ENCODE results near the gene DGKZ.

Gene DGKZ

GRCh38 chr11:46390331-46391171 lies 43.3 kb downstream of the DGKZ start:
- Histone ChIP-seq H3K36me3 (ENCODE audit: control insufficient read depth, insufficient read depth, low read length) (no peaks in the 10 kb centered on the region), H3K4me3 (ENCODE audit: low read length) (no peak overlapping the region), H3K4me1 (ENCODE audit: control insufficient read depth, insufficient read depth, low read length) (peaks cover 37% of the 10 kb centered on the region), H3K9ac (ENCODE audit: low read length) (no peak overlapping the region), H3K9me3 (ENCODE audit: control insufficient read depth, low read length) (no peaks in the 10 kb centered on the region), H3K27me3 (ENCODE audit: control insufficient read depth, insufficient read depth, low read length) (peaks cover 54% of the 10 kb centered on the region)

- Histone ChIP-seq H3K4me3 (ENCODE audit: low read length) (no peak overlapping the region), H3K9ac (ENCODE audit: low read length) (no peak overlapping the region), H3K36me3 (ENCODE audit: control insufficient read depth, insufficient read depth, low read length) (no peaks in the 10 kb centered on the region), H3K4me1 (ENCODE audit: control insufficient read depth, insufficient read depth, low read length) (peaks cover 37% of the 10 kb centered on the region), H3K27me3 (ENCODE audit: control insufficient read depth, insufficient read depth, low read length) (peaks cover 54% of the 10 kb centered on the region), H3K9me3 (ENCODE audit: control insufficient read depth, low read length) (no peaks in the 10 kb centered on the region)
Measured at GRCh38 chr11:46391186-46391577, 43.9 kb downstream of the DGKZ start.

DNA sequence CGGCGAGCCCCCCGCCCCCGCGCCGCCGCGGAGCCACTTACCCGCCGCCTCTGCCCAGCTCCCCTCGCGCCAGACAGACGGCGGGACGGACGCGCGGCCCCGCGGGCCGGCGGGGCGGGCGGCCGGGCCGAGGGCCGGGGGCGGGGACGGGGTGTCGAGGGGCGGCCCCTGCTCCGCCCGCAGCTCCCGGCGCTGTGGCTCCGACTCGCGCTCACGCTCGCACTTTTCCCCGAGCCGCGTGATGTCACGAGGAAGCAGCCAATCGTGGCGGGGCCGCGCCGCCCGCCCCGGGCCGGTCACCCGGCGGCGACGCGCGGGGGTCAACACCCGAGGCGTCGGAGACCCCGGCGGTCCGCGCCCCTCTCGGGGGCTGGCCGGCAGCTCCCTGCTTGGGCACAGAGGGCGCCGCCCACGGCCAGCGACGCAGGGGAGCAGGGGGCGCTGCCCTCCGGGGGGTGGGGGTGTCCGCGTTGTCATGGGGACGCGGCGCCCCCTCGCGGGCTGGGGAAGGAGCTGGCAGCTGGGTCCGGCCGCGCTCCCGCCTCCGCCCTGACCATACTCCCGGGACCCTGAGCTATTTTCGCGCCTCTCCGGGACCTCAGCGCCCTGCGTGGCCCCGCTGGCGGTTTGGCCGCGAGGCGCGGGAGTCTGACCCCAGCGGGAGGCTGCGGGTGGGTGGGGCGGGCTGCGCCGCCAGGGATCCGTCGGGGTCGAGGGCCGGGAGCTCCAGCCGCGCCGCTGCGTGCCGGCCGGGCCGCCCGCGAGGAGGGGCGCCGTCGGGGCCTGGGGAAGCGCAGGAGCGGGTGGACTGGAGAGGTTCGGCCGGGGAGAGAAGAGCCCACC lies 44.5 kb downstream of the DGKZ start, which contains the start of gene CHRM4:
CHRM4 (minus strand) TSS at position 199 of the 843 bp plus-strand sequence. CDS start 5,219 bp downstream, outside the sequence.
- H3K27me3 ChIP-seq (ENCODE audit: control insufficient read depth, insufficient read depth, low read length), result peaks cover 54% of the 10 kb centered on the region
- peak within 1 kb of the TSS; percentile 28 for H3K9ac ChIP-seq (ENCODE audit: low read length)
- H3K4me1 ChIP-seq (ENCODE audit: control insufficient read depth, insufficient read depth, low read length), result peaks cover 34% of the 10 kb centered on the region
- no peaks in the 10 kb centered on the region for H3K36me3 ChIP-seq (ENCODE audit: control insufficient read depth, insufficient read depth, low read length)
- peak within 1 kb of the TSS; percentile 4 for H3K4me3 ChIP-seq (ENCODE audit: low read length)
- H3K9me3 ChIP-seq (ENCODE audit: control insufficient read depth, low read length), result no peaks in the 10 kb centered on the region

DNA sequence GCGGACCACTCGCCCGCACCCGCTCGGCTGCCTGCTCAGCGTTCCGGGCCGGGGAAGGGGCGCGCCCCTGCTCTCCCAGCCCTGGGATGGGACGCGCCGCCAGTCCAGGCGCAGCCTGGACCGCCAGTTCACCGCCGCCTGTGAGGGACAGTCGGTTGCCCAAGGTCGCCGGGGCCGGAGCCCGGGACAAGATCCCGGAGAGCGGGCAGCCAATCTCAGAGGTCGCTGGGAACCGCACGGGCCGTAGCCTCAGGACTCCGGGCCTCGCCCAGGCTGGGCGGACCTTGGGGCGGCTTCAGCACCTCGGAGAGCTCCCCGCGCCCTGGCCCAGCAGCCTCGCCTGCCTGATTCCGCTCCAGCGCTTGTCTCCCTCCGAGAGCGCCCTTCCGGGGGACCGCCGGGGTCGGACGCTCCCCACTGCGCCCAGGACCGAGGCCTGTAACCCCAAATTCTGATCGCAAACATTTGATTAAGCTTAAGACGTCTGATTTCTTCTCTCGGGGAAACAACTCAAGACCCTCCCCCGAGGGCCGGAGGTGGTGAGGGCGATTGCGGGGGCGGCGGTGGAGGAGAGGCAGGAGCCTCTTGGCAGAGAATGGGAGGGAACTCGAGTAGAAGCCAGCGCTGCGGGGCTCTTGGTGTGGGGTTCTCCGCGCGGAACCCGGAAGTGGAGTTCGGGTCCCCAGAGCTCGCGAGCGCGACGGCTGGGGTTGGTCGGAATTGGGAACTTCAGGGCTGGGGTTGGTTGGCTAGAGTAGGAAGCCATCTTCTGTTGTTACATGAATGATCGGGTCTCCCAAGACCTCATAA lies 45.4 kb downstream of the DGKZ start:
- Histone ChIP-seq H3K9ac (ENCODE audit: low read length) (peak overlapping the region; percentile 28), H3K4me1 (ENCODE audit: control insufficient read depth, insufficient read depth, low read length) (peaks cover 32% of the 10 kb centered on the region), H3K4me3 (ENCODE audit: low read length) (peak overlapping the region; percentile 4), H3K9me3 (ENCODE audit: control insufficient read depth, low read length) (no peaks in the 10 kb centered on the region), H3K36me3 (ENCODE audit: control insufficient read depth, insufficient read depth, low read length) (no peaks in the 10 kb centered on the region), H3K27me3 (ENCODE audit: control insufficient read depth, insufficient read depth, low read length) (peaks cover 45% of the 10 kb centered on the region)

- H3K9me3 ChIP-seq (ENCODE audit: control insufficient read depth, low read length), result no peaks in the 10 kb centered on the region
- H3K36me3 ChIP-seq (ENCODE audit: control insufficient read depth, insufficient read depth, low read length), result peaks cover 5% of the 10 kb centered on the region
- H3K4me3 ChIP-seq (ENCODE audit: low read length), result no peak overlapping the region
- peaks cover 32% of the 10 kb centered on the region for H3K4me1 ChIP-seq (ENCODE audit: control insufficient read depth, insufficient read depth, low read length)
- peaks cover 39% of the 10 kb centered on the region for H3K27me3 ChIP-seq (ENCODE audit: control insufficient read depth, insufficient read depth, low read length)
- H3K9ac ChIP-seq (ENCODE audit: low read length), result no peak overlapping the region
Measured at GRCh38 chr11:46393231-46393616, 46.0 kb downstream of the DGKZ start.

DNA sequence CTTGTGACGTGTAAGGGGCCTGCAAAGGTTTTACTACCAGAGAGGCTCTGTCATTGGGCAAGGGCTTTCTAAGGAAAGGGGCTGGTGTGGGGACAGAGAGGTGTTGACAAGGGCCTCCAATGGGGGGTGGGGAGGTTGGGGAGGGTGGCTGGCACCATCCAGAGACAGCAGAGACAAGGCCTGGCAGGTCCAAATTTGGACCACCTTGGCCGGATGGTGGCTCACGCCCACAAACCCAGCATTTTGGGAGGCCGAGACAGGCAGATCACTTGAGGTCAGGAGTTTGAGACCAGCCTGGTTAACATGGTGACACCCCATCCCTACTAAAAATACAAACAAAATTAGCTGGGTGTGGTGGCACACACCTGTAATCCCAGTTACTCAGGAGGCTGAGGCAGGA lies 46.5 kb downstream of the DGKZ start:
- H3K9ac ChIP-seq (ENCODE audit: low read length), result no peak overlapping the region
- no peak overlapping the region for H3K4me3 ChIP-seq (ENCODE audit: low read length)
- no peaks in the 10 kb centered on the region for H3K9me3 ChIP-seq (ENCODE audit: control insufficient read depth, low read length)
- peaks cover 34% of the 10 kb centered on the region for H3K27me3 ChIP-seq (ENCODE audit: control insufficient read depth, insufficient read depth, low read length)
- H3K36me3 ChIP-seq (ENCODE audit: control insufficient read depth, insufficient read depth, low read length), result peaks cover 6% of the 10 kb centered on the region
- H3K4me1 ChIP-seq (ENCODE audit: control insufficient read depth, insufficient read depth, low read length), result peaks cover 32% of the 10 kb centered on the region

DNA sequence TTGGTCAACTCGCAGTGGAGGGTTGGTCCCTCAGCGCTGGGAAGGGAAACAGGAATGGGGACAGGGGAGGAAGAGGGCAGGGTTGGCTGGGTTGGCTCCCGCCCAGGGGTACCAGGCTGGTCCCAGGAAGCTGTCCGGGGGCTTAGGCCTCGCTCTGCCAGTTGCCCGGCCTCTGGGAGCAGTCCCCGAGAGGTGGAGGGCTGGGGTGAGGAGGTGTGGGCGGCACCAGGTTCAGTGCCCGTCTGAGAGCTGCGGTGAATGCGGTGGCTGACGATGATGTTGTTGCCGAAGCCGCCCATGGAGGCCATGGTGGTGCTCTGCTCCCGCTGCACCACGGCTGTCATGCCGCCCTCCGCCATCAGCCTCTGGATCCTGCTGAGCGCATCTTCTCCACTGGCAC lies 50.3 kb downstream of the DGKZ start:
- H3K27me3 ChIP-seq (ENCODE audit: control insufficient read depth, insufficient read depth, low read length), result peaks cover 2% of the 10 kb centered on the region
- H3K36me3 ChIP-seq (ENCODE audit: control insufficient read depth, insufficient read depth, low read length), result peaks cover 6% of the 10 kb centered on the region

GRCh38 chr11:46402957-46403902 lies 56.0 kb downstream of the DGKZ start:
- H3K9me3 ChIP-seq (ENCODE audit: control insufficient read depth, low read length), result no peaks in the 10 kb centered on the region
- H3K4me1 ChIP-seq (ENCODE audit: control insufficient read depth, insufficient read depth, low read length), result no peaks in the 10 kb centered on the region
- H3K27me3 ChIP-seq (ENCODE audit: control insufficient read depth, insufficient read depth, low read length), result no peaks in the 10 kb centered on the region
- no peak overlapping the region for H3K9ac ChIP-seq (ENCODE audit: low read length)
- peaks cover 3% of the 10 kb centered on the region for H3K36me3 ChIP-seq (ENCODE audit: control insufficient read depth, insufficient read depth, low read length)
- no peak overlapping the region for H3K4me3 ChIP-seq (ENCODE audit: low read length)

More for the DNA sequence above, 50.3 kb downstream of the DGKZ start:
- no peak overlapping the region for H3K9ac ChIP-seq (ENCODE audit: low read length)
- no peaks in the 10 kb centered on the region for H3K9me3 ChIP-seq (ENCODE audit: control insufficient read depth, low read length)
- peaks cover 9% of the 10 kb centered on the region for H3K4me1 ChIP-seq (ENCODE audit: control insufficient read depth, insufficient read depth, low read length)
- no peak overlapping the region for H3K4me3 ChIP-seq (ENCODE audit: low read length)

DNA sequence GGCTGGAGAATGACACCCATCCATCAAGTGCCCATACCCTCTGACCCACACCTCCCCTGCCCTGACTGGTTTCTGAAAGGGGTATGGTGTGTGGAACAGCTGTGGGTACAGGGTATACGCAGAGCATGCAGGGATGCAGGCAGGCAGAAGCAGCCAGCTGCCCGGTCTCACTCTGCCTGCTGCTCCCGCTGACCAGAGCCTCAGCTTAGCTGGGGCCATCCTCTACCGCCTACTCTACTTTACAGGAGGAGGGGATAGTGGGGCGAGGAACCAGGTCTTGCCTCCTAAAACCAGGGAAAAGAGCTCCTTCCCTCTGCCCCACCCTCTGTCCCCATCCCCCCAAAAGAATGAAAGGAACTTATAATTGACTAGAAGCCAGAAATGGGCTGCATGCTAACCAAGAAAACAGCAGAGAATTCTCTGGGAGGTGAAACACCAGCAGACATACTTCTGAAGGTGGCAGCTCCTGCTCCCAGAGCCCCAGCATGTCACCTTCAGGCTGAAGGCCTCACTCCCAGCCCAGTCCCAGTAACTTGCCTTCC lies 57.3 kb downstream of the DGKZ start:
- no peak overlapping the region for H3K4me3 ChIP-seq (ENCODE audit: low read length)
- peaks cover 6% of the 10 kb centered on the region for H3K36me3 ChIP-seq (ENCODE audit: control insufficient read depth, insufficient read depth, low read length)

DNA sequence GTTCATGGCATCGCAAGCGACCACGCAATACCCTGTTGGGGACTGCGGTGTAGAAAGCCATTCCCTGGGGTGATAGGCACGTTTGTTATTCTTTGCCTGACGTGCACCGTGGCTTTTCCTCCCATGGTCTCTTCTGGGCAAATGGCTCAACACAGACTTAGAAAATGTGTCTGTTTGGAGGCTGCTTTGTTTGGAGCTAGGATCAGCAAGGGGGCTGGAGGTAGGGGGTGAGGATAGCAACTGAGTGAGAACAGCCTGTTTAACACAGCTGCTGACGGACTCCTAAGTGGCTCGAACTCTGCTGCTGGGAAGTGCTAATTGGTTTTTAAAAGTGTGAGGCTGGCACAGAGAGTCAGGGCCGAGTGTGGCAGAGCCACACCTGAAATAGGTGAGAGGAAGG lies 60.4 kb downstream of the DGKZ start:
- Histone ChIP-seq H3K9ac (ENCODE audit: low read length) (no peak overlapping the region), H3K4me1 (ENCODE audit: control insufficient read depth, insufficient read depth, low read length) (no peaks in the 10 kb centered on the region), H3K4me3 (ENCODE audit: low read length) (no peak overlapping the region), H3K9me3 (ENCODE audit: control insufficient read depth, low read length) (no peaks in the 10 kb centered on the region), H3K36me3 (ENCODE audit: control insufficient read depth, insufficient read depth, low read length) (peaks cover 9% of the 10 kb centered on the region), H3K27me3 (ENCODE audit: control insufficient read depth, insufficient read depth, low read length) (no peaks in the 10 kb centered on the region)

More for the DNA sequence above, 57.3 kb downstream of the DGKZ start:
- H3K9ac ChIP-seq (ENCODE audit: low read length), result no peak overlapping the region
- H3K4me1 ChIP-seq (ENCODE audit: control insufficient read depth, insufficient read depth, low read length), result no peaks in the 10 kb centered on the region
- no peaks in the 10 kb centered on the region for H3K27me3 ChIP-seq (ENCODE audit: control insufficient read depth, insufficient read depth, low read length)
- no peaks in the 10 kb centered on the region for H3K9me3 ChIP-seq (ENCODE audit: control insufficient read depth, low read length)
